HEK293 (cell line): Measurements from ENCODE around the gene CD300LG.

Experiments used
- BCL11B ChIP-seq: fragments of 450-650 bp; formaldehyde crosslinking; IDR thresholded peaks from 2 replicates; pipeline ENCODE4 v1.5.1; 2016; ENCODE audit warnings: low read depth, missing biosample characterization, missing genetic modification characterization
- GLIS1 ChIP-seq: fragments of 450-650 bp; formaldehyde crosslinking; IDR thresholded peaks from 2 replicates; pipeline ENCODE4 v1.5.1; 2016; ENCODE audit warnings: missing biosample characterization, missing genetic modification characterization
- KLF7 ChIP-seq: fragments of 450-650 bp; formaldehyde crosslinking; IDR thresholded peaks from 2 replicates; pipeline ENCODE4 v1.5.1; 2016; ENCODE audit warnings: missing biosample characterization, missing genetic modification characterization, borderline replicate concordance
- PRDM1 ChIP-seq: fragments of 450-650 bp; formaldehyde crosslinking; IDR thresholded peaks from 2 replicates; pipeline ENCODE4; 2016; ENCODE audit warnings: missing biosample characterization, missing genetic modification characterization
- SCRT1 ChIP-seq: fragments of 450-650 bp; formaldehyde crosslinking; IDR thresholded peaks from 2 replicates; pipeline ENCODE4 v1.5.1; 2016; ENCODE audit warnings: missing biosample characterization, missing genetic modification characterization, borderline replicate concordance
- SP3 ChIP-seq: fragments of 450-650 bp; formaldehyde crosslinking; IDR thresholded peaks from 2 replicates; pipeline ENCODE4 v1.5.1; 2016; ENCODE audit warnings: missing biosample characterization, missing genetic modification characterization
- SP7 ChIP-seq: fragments of 450-650 bp; formaldehyde crosslinking; IDR thresholded peaks from 2 replicates; pipeline ENCODE4 v1.5.1; 2016; ENCODE audit warnings: missing biosample characterization, missing genetic modification characterization
- TCF7L2 ChIP-seq: IDR thresholded peaks from 2 replicates; pipeline ENCODE4 v1.6.1; 2011; ENCODE audit warnings: low read depth, mild to moderate bottlenecking, inconsistent platforms, low read length, moderate library complexity, borderline replicate concordance
- WT1 ChIP-seq: fragments of 450-650 bp; formaldehyde crosslinking; IDR thresholded peaks from 2 replicates; pipeline ENCODE4 v1.5.1; 2016; ENCODE audit warnings: missing biosample characterization, missing genetic modification characterization
- ZBTB48 ChIP-seq: fragments of 450-650 bp; formaldehyde crosslinking; IDR thresholded peaks from 2 replicates; pipeline ENCODE4 v1.5.1; 2016; ENCODE audit warnings: missing biosample characterization, missing genetic modification characterization
- ZFHX2 ChIP-seq: fragments of 450-650 bp; formaldehyde crosslinking; conservative IDR thresholded peaks from 2 replicates; pipeline ENCODE4 v1.5.1; 2016; ENCODE audit warnings: missing biosample characterization, missing genetic modification characterization
- ZNF133 ChIP-seq: fragments of 450-650 bp; formaldehyde crosslinking; IDR thresholded peaks from 2 replicates; pipeline ENCODE4 v1.5.1; 2016; ENCODE audit warnings: missing biosample characterization, missing genetic modification characterization
- ZNF175 ChIP-seq: fragments of 450-650 bp; formaldehyde crosslinking; IDR thresholded peaks from 2 replicates; pipeline ENCODE4 v1.5.1; 2016; ENCODE audit warnings: missing biosample characterization, missing genetic modification characterization
- ZNF19 ChIP-seq: fragments of 450-650 bp; formaldehyde crosslinking; IDR thresholded peaks from 2 replicates; pipeline ENCODE4; 2016; ENCODE audit warnings: missing biosample characterization, missing genetic modification characterization, low read depth
- ZNF248 ChIP-seq: fragments of 450-650 bp; formaldehyde crosslinking; IDR thresholded peaks from 2 replicates; pipeline ENCODE4 v1.5.1; 2017; ENCODE audit warnings: missing biosample characterization, missing genetic modification characterization
- ZNF292 ChIP-seq: fragments of 450-650 bp; formaldehyde crosslinking; IDR thresholded peaks from 2 replicates; pipeline ENCODE4 v1.5.1; 2016; ENCODE audit warnings: low read depth, missing biosample characterization, missing genetic modification characterization, borderline replicate concordance
- ZNF341 ChIP-seq: fragments of 450-650 bp; formaldehyde crosslinking; IDR thresholded peaks from 2 replicates; pipeline ENCODE4; 2016; ENCODE audit warnings: low read depth, missing biosample characterization, missing genetic modification characterization
- ZNF473 ChIP-seq: fragments of 450-650 bp; formaldehyde crosslinking; IDR thresholded peaks from 2 replicates; pipeline ENCODE4 v1.5.1; 2017; ENCODE audit warnings: missing biosample characterization, missing genetic modification characterization
- ZNF529 ChIP-seq: fragments of 450-650 bp; formaldehyde crosslinking; IDR thresholded peaks from 2 replicates; pipeline ENCODE4 v1.5.1; 2017; ENCODE audit warnings: missing genetic modification characterization, missing biosample characterization; ENCODE audit not compliant: insufficient replicate concordance
- ZNF621 ChIP-seq: fragments of 450-650 bp; formaldehyde crosslinking; IDR thresholded peaks from 2 replicates; pipeline ENCODE4 v1.5.1; 2017; ENCODE audit warnings: missing biosample characterization, missing genetic modification characterization
- ZNF654 ChIP-seq: fragments of 450-650 bp; formaldehyde crosslinking; IDR thresholded peaks from 2 replicates; pipeline ENCODE4 v1.5.1; 2016; ENCODE audit warnings: low read depth, missing biosample characterization, missing genetic modification characterization
- ZNF707 ChIP-seq: fragments of 450-650 bp; formaldehyde crosslinking; IDR thresholded peaks from 2 replicates; pipeline ENCODE4 v1.5.1; 2016; ENCODE audit warnings: missing biosample characterization, missing genetic modification characterization
- ZNF785 ChIP-seq: fragments of 450-650 bp; formaldehyde crosslinking; IDR thresholded peaks from 2 replicates; pipeline ENCODE4 v1.5.1; 2016; ENCODE audit warnings: missing biosample characterization, missing genetic modification characterization
- ZSCAN16 ChIP-seq: fragments of 450-650 bp; formaldehyde crosslinking; IDR thresholded peaks from 2 replicates; pipeline ENCODE4 v1.5.1; 2016; ENCODE audit warnings: missing biosample characterization, missing genetic modification characterization
- TF ChIP-seq, protein P1 (sequence below): fragments of 450-650 bp; formaldehyde crosslinking; IDR thresholded peaks from 2 replicates; pipeline ENCODE4 v1.5.1; 2016; ENCODE audit warnings: missing biosample characterization, missing genetic modification characterization
- TF ChIP-seq, protein P2 (sequence below): fragments of 450-650 bp; formaldehyde crosslinking; IDR thresholded peaks from 2 replicates; pipeline ENCODE4 v1.5.1; 2017; ENCODE audit warnings: missing biosample characterization, missing genetic modification characterization
- TF ChIP-seq, protein P3 (sequence below): fragments of 450-650 bp; formaldehyde crosslinking; IDR thresholded peaks from 2 replicates; pipeline ENCODE4 v1.5.1; 2016; ENCODE audit warnings: missing biosample characterization, missing genetic modification characterization, borderline replicate concordance
- TF ChIP-seq, protein P4 (sequence below): fragments of 450-650 bp; formaldehyde crosslinking; IDR thresholded peaks from 2 replicates; pipeline ENCODE4 v1.5.1; 2017; ENCODE audit warnings: missing biosample characterization, mild to moderate bottlenecking, missing genetic modification characterization, moderate library complexity
- TF ChIP-seq, protein P5 (sequence below): fragments of 450-650 bp; formaldehyde crosslinking; IDR thresholded peaks from 2 replicates; pipeline ENCODE4 v1.5.1; 2016; ENCODE audit warnings: missing biosample characterization, missing genetic modification characterization
- TF ChIP-seq, protein P6 (sequence below): fragments of 450-650 bp; formaldehyde crosslinking; IDR thresholded peaks from 2 replicates; pipeline ENCODE4 v1.5.1; 2016; ENCODE audit warnings: missing biosample characterization, missing genetic modification characterization

The CD300LG gene

DNA sequence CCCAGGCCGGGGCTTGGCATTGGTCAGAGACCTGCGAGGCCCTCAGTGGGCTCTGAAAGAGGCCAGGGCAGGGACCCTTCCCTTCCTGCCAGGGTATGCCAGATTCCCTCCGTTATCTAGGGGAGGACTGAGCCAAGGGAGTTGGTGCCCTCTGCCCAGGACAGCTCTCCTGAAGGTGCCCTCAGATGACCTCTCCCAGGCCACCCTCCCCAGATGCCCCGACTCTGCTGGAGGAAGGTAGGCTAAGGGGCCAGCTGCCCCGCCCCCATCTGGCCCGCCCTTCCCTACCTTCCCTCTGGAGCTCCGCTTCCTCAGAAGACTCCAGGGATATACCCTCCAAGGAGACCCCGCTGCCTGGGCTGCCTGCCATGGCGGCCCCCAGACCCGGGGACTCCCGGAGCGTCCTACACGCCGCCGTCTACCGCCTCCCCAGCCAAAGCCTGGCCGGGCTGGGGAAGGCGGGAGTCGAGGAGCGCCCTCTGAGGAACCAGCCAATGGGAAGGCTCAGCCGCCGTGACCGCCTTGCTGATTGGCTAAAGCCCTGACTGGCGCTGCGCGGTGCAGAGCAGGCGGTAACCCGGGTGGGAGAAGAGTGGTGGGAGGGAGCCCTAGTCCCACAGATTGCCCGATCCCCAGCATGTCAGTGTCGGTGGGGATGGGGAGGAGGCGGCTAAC, 53.3 kb downstream of the CD300LG start (continued):
- TF ChIP-seq KLF7 (tag by site-specific recombination), result no peak
- TF ChIP-seq SP7 (tag by site-specific recombination), result no peak
- no peak for TF ChIP-seq ZNF707 (tag by site-specific recombination)
- peak; percentile 62; the same call in 1 of the 2 replicates for TF ChIP-seq BCL11B (tag by site-specific recombination)
- no peak for TF ChIP-seq ZNF529 (tag by site-specific recombination)
- TF ChIP-seq ZNF654, result no peak
- TF ChIP-seq ZNF133 (tag by site-specific recombination), result no peak
- no peak for TF ChIP-seq ZNF19
- TF ChIP-seq PRDM1 (tag by site-specific recombination), result no peak
- TF ChIP-seq ZSCAN16 (tag by site-specific recombination), result no peak
- TF ChIP-seq SP3 (tag by site-specific recombination), result no peak
- TF ChIP-seq, protein P1, sequence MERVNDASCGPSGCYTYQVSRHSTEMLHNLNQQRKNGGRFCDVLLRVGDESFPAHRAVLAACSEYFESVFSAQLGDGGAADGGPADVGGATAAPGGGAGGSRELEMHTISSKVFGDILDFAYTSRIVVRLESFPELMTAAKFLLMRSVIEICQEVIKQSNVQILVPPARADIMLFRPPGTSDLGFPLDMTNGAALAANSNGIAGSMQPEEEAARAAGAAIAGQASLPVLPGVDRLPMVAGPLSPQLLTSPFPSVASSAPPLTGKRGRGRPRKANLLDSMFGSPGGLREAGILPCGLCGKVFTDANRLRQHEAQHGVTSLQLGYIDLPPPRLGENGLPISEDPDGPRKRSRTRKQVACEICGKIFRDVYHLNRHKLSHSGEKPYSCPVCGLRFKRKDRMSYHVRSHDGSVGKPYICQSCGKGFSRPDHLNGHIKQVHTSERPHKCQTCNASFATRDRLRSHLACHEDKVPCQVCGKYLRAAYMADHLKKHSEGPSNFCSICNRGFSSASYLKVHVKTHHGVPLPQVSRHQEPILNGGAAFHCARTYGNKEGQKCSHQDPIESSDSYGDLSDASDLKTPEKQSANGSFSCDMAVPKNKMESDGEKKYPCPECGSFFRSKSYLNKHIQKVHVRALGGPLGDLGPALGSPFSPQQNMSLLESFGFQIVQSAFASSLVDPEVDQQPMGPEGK (tag by site-specific recombination), result peak; percentile 66; the same call in 1 of the 2 replicates
- no peak for TF ChIP-seq ZNF175 (tag by site-specific recombination)
- TF ChIP-seq WT1, result 0 out of 2 replicates have a peak, but pooled peaks have one; percentile 8
- 0 out of 2 replicates have a peak, but pooled peaks have one; percentile 39 for TF ChIP-seq ZBTB48 (tag by site-specific recombination)
- no peak for TF ChIP-seq TCF7L2
- peak; percentile 88 for TF ChIP-seq ZFHX2 (tag by site-specific recombination)
- no peak for TF ChIP-seq ZNF621 (tag by site-specific recombination)
- TF ChIP-seq ZNF248, result no peak
- TF ChIP-seq, protein P2, sequence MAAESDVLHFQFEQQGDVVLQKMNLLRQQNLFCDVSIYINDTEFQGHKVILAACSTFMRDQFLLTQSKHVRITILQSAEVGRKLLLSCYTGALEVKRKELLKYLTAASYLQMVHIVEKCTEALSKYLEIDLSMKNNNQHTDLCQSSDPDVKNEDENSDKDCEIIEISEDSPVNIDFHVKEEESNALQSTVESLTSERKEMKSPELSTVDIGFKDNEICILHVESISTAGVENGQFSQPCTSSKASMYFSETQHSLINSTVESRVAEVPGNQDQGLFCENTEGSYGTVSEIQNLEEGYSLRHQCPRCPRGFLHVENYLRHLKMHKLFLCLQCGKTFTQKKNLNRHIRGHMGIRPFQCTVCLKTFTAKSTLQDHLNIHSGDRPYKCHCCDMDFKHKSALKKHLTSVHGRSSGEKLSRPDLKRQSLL (tag by site-specific recombination), result no peak
- peak; percentile 83 for TF ChIP-seq ZNF341 (tag by site-specific recombination)
- TF ChIP-seq ZNF292 (tag by site-specific recombination), result no peak
- no peak for TF ChIP-seq ZNF473
- TF ChIP-seq, protein P3, sequence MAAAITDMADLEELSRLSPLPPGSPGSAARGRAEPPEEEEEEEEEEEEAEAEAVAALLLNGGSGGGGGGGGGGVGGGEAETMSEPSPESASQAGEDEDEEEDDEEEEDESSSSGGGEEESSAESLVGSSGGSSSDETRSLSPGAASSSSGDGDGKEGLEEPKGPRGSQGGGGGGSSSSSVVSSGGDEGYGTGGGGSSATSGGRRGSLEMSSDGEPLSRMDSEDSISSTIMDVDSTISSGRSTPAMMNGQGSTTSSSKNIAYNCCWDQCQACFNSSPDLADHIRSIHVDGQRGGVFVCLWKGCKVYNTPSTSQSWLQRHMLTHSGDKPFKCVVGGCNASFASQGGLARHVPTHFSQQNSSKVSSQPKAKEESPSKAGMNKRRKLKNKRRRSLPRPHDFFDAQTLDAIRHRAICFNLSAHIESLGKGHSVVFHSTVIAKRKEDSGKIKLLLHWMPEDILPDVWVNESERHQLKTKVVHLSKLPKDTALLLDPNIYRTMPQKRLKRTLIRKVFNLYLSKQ (tag by site-specific recombination), result no peak
- no peak for TF ChIP-seq ZNF785
- TF ChIP-seq, protein P4, sequence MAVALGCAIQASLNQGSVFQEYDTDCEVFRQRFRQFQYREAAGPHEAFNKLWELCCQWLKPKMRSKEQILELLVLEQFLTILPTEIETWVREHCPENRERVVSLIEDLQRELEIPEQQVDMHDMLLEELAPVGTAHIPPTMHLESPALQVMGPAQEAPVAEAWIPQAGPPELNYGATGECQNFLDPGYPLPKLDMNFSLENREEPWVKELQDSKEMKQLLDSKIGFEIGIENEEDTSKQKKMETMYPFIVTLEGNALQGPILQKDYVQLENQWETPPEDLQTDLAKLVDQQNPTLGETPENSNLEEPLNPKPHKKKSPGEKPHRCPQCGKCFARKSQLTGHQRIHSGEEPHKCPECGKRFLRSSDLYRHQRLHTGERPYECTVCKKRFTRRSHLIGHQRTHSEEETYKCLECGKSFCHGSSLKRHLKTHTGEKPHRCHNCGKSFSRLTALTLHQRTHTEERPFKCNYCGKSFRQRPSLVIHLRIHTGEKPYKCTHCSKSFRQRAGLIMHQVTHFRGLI (tag by site-specific recombination), result no peak
- peak; percentile 84 for TF ChIP-seq GLIS1
- no peak for TF ChIP-seq SCRT1 (tag by site-specific recombination)
- TF ChIP-seq, protein P5, sequence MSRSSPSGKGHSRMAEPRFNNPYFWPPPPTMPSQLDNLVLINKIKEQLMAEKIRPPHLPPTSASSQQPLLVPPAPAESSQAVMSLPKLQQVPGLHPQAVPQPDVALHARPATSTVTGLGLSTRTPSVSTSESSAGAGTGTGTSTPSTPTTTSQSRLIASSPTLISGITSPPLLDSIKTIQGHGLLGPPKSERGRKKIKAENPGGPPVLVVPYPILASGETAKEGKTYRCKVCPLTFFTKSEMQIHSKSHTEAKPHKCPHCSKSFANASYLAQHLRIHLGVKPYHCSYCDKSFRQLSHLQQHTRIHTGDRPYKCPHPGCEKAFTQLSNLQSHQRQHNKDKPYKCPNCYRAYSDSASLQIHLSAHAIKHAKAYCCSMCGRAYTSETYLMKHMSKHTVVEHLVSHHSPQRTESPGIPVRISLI (tag by site-specific recombination), result no peak
- TF ChIP-seq, protein P6, sequence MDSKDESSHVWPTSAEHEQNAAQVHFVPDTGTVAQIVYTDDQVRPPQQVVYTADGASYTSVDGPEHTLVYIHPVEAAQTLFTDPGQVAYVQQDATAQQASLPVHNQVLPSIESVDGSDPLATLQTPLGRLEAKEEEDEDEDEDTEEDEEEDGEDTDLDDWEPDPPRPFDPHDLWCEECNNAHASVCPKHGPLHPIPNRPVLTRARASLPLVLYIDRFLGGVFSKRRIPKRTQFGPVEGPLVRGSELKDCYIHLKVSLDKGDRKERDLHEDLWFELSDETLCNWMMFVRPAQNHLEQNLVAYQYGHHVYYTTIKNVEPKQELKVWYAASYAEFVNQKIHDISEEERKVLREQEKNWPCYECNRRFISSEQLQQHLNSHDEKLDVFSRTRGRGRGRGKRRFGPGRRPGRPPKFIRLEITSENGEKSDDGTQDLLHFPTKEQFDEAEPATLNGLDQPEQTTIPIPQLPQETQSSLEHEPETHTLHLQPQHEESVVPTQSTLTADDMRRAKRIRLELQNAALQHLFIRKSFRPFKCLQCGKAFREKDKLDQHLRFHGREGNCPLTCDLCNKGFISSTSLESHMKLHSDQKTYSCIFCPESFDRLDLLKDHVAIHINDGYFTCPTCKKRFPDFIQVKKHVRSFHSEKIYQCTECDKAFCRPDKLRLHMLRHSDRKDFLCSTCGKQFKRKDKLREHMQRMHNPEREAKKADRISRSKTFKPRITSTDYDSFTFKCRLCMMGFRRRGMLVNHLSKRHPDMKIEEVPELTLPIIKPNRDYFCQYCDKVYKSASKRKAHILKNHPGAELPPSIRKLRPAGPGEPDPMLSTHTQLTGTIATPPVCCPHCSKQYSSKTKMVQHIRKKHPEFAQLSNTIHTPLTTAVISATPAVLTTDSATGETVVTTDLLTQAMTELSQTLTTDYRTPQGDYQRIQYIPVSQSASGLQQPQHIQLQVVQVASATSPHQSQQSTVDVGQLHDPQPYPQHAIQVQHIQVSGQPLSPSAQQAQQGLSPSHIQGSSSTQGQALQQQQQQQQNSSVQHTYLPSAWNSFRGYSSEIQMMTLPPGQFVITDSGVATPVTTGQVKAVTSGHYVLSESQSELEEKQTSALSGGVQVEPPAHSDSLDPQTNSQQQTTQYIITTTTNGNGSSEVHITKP (tag by site-specific recombination), result no peak
